Stimulated activated naive CD4-positive, alpha-beta T cell (primary cell): ENCODE results near the gene MICAL2.
A peak's percentile ranks its signal among the peaks of the same experiment; 100 is the strongest.

Experiments used
- DNase-seq, 6 experiments: peaks; one replicate each; lab custom pipeline; 2025; lab: John Stamatoyannopoulos, UW

The MICAL2 gene

DNA sequence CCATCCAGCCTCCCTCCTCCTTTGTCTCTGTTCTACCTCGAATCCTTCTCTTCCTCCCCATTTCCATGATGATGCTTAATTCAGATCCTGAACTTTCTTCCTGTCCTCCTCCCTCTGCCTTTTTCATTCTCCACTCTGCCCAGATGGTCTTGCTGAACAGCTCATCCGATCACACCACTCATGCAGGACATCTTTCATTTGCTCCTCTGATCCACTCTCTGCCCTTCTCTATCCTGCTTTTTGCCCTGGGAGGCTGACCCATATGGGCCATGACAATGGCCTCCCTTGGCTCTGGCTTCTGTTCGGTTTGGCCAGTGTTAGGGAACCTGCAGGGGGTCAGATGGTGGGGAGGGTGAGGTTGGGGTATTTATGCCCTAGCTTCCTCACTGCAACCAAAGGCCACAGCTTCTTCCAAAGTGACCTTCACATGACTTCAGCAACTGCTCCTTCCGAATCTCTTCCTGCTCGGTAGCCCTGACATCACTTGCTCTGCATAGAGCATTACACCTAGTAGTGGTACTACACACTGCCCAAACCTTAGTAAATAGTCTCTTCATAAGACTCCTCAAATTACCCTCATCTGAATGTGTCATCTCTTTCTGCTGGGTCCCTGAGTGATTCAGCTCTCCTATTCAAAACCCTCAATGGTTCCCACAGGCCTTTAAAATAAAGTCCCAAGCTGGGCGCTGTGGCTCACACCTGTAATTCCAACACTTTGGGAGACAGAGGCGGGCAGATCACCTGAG lies 32.7 kb upstream of the MICAL2 start:
- no peak for DNase-seq

DNA sequence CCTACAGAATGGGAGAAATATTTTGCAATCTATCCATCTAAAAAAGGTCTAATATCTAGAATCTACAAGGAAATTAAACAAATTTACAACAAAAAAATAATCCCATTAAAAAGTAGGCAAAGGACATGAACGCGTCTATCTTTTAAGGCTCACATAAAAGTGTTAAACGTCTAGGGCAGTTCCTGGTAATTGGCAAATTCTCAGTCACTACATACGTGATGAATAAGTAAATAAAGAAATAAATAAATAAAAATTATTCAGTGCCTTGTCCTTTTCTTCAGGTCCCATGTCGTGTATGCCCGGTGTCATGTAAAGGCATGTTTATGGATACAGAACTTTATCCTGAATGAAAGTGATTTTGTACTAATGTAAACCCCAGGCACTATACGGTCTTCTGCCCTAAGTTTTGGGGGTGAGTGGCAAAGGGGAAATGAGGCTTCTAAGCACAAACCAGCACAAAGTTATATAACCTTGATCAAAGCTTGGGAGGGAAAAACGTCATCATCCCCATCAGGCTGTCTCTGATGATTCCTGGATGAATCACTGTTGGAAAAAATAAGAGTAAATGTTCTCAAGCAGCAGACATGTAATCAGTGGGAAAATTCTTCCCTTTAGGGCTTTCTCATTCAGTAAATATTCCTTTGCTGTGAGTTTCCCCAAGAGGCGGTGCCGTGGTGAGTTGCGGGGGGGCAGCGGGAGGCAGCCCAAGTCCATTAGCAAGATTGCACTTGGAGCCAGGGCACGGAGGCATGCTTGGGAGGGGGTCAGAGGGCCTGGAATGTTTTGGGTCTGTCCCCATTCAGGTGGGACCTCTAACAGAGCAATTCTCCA lies 30.4 kb upstream of the MICAL2 start:
- no peak for DNase-seq

GRCh38 chr11:12083380-12083779 lies 27.0 kb upstream of the MICAL2 start:
- DNase-seq = no peak

DNA sequence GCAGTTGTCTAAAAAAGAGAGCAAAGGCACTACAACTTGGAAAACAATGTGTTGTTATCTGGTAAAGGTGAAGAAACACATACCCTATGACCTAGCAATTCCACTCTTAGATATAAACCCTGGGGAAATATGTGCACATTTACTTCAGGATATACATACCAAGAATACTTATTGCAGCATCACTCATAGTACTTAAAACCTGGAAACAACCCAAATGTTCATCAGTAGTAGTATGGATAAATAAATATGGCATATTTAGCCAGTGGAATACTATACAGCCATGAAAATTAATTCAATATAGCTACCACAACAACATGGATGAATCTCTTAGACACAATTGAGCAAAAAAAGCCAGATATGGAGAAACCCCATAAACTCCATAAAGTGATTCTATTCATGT lies 26.1 kb upstream of the MICAL2 start:
- no peak for DNase-seq

DNA sequence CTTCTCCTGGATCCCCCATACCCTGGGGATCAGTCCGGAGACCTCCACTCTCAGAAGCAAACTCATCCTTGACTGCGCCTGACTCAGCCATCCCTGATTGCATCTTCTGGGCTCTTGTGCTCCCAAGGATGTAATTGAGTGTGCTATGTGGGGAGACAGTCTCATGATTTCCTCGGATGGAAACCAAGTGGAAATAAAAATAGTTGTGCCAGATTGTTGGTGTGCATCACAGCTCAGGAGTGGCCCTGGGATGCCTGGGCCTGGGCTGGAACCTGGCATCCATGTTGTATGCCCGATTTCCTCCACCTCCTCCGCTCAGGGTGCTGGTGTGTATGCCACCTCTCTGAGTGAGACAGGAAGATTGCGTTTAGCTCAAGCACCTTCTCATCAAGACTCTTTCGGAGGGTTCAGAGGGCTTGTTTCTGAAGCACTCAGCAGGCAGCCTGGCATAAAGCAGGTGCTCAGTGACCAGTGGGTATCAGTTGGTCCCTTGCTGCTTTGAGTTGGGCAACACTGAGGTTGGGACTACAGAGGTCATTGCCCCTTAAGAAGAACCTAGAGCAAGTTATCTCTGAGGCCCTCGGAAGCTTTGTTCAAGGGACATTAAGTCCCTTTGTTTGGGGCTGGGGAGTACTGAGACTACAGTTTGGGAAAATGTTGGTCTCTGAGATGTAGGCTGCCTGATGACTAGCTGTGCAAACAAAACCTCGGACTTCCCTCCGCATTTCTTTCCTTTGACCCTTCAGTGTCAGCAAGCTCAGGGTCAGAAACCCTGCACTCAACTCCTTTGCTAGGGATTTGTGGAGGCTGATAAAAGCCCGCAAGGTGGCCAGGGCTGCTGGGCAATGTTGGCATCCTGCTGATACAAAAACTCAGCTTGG lies 24.8 kb upstream of the MICAL2 start:
- DNase-seq = no peak

DNA sequence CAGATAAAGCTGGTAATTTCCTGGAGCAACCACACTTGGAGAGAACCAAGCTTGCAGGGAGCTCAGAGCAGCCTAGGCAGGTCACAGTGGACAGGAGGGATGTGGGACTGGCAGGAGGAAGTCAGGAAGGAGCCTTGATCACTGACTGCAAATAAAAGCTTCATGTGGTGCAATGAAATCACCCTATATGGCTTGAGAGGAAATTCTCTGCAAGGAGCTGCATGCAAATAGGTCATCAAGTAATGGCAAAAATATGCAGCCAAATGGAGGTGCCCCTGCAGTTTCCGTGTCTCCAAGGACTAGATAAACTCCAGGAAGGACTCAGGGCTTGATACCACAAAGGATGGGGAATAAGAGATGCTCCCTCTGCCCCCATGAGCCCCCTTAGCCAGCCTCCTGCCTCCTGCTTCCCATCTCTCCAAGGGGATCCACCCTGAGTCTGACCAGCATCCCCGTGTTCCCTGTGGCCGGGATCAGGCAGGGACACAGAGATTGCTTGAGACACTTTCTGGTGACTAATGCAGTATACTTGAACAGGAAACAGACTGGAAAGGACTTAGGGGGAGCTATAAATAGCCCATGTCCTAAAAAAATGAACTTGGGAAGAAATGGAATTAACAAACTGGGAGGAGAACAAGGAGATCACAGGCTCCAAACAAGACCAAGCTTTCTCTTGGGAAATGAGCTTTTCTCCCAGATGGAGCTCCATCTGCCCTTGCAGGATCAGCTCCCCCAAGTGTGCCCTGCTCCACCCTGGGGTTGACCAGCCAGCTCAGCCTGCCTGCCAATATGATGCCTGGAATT lies 23.9 kb upstream of the MICAL2 start:
- no peak for DNase-seq

GRCh38 chr11:12087075-12088004 lies 23.1 kb upstream of the MICAL2 start:
- peak in 1 of 6 experiments; percentile 5 for DNase-seq

- DNase-seq = no peak
These were observed 22.3 kb upstream of the MICAL2 start for GRCh38 chr11:12088047-12088481.

DNA sequence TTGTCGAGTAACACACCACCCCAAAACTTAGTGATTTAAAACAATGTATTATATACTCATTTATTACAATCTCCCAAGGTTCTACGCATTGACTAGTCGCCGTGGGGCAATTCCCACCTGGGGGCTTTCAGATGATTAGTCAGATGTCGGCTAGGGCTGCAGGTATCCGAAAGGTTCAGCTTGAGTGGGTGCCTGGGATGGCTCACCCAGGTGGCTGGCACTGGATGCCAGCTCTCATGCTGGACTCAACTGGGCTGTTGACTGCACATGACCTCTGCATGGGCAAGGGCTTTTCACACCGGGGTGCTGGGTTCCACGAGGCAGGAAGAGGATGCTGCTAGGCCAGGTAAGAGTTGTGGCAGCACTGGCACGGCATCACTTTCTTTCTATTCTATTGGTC lies 21.9 kb upstream of the MICAL2 start:
- no peak for DNase-seq

- no peak for DNase-seq
These were observed 21.3 kb upstream of the MICAL2 start for GRCh38 chr11:12089041-12089440.

GRCh38 chr11:12089473-12089872 lies 20.9 kb upstream of the MICAL2 start:
- no peak for DNase-seq

- DNase-seq = peak in 1 of 6 experiments; percentile 13
These were observed 20.3 kb upstream of the MICAL2 start for GRCh38 chr11:12090061-12090591.

DNA sequence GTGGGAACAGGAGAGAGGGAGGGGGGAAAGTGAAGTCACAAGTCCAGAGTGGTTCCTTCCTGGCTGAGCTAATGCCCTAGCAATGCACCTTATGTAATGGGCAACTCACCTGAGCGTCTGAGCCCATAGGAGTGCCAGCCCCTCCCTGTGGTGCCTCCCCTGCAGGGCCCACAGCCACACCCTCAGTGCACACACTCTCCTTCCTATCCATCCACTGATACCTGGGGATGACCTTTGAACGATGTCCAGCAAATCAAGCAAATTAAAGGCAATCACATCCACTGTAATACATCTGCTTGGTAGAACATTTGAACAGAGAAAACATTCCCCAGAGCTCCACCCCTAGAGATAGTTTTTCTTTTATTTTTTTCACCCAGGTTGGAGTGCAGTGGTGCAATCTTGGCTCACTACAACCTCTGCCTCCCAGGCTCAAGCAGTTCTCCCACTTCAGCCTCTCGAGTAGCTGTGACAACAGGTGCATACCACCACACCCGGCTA lies 19.6 kb upstream of the MICAL2 start:
- no peak for DNase-seq

- DNase-seq = no peak
These were observed 18.3 kb upstream of the MICAL2 start for GRCh38 chr11:12091956-12092558.

DNA sequence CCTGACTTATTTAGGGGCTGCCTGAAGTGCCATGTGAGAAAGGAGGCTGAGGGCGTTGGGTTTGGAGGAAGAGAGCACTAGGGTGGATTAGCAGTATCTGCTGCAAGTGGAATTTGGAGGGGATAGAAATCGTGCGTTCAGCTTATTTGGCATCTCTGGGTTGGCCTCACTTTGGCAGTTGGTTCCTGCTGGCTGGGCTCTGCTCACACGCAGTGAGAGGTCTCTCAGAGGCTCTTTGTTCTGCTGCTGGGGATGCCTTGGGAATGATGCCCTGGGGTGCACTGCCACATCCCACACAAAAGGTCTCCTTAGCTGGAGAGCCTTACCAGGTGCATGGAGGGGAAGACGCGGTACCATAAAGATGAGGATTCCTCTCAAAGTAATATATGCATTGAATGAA lies 17.7 kb upstream of the MICAL2 start:
- DNase-seq = no peak

DNA sequence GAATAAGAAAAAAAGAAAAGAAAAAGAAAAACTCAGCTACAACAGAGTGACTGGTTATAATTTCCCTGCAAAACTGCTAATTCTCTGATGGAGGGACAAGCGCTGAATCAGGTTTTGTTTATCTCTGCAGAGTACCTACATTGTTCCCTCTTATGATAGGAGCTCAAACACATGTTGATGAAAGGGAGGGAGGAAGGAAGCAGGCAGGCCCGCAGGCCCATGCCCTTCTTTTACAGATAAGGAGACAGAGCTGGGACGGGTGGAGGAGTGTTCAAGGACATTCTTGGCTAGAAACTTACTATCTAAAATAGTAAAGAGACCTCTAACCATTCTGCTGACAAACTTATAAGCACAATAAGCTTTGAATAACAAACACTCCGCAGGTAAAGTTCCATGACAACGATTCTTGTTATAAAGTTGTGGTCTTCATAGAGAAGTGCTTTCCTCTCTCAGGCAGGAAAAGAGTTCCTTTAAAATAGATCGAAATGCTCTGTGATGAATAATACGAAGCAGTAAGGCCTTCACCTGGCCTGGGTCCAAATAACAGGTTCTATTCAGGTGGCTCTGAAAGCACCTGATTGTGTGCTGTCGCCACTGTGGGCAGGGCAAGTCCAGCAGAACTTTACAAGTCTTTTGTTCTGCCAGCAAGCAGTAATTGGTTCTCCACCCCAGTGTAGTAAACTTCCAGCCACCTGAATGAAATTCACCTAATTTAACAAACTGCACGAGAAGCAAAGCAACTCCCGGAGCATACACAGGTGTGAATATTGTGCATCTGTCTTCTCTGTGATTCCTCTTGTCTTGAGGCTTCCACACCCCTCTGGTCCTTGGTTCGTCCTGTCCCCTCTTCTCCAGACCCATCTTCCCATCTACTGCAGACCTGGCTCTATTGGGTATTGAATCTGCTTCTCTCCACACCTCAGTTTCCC lies 15.3 kb upstream of the MICAL2 start:
- DNase-seq = no peak

DNA sequence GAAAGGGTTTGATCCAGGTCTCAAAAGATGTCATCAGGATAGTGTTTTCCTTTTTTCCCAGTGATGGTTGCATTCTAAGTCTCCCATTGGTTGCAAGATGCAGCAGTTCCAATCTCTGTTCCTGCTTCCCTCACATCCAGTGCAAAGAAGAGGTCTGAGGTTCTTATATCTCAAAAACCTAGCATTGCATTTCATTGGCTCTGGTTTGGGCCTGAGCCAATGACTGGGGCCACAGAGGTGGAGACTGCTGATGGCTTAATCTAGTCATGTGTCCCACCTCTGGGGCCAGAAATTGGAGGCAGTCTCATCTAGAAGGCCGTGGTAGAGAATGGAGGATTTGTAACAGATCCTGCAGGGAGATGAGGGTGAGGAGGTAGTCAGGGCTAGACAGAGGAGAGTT lies 13.2 kb upstream of the MICAL2 start:
- DNase-seq = no peak

DNA sequence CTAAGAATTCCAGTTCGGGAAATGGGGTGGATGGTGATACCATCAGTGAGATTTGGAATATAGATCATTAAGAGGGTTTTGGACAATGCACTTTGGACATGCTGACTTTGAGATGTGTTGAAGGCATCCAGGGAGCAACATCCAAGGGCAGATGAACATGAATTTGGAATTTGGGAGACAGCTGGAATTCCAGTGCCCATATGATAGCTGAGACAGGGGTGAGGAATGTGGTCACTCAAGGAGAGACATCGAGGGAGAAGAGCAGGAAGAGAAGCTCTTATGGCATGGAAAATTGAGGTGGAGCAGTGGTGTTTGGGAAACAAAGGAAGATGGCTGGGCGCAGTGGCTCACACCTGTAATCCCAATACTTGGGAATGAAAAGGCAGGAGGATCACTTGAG lies 11.8 kb upstream of the MICAL2 start:
- no peak for DNase-seq
